ENCODE results near the gene SLC26A1. TPM values are rescaled to one million over a fixed set of nuclear protein-coding genes. Genes with fewer than 3 reads are reported as not detected.

SLC26A1 gene
- total RNA-seq, 1 experiment from 2014 or later = 0.22 TPM

- intact Hi-C loops (cut with micrococcal nuclease) = no loop called here
- RAD21 ChIA-PET (ENCODE audit: low non-redundant PET in 1 of 2, low total read pairs in 2 of 2, uncharacterized antibody in 2 of 2, unreplicated experiment in 2 of 2) = no interaction called here
- CTCF ChIA-PET = no interaction called here
Measured at GRCh38 chr4:967113-968104, 25.8 kb downstream of the SLC26A1 start.

More at GRCh38 chr4:967113-968104, 25.8 kb downstream of the SLC26A1 start:
- Histone ChIP-seq H3K36me3 (ENCODE audit: control insufficient read depth in 1 of 2, insufficient read depth in 2 of 2, low read length in 2 of 2) (no peaks in the 10 kb centered on the region), H4K20me1 (ENCODE audit: insufficient read depth) (no peaks in the 10 kb centered on the region), H3K9ac (ENCODE audit: low read length) (no peak overlapping the region), H3K79me2 (ENCODE audit: insufficient read depth, low read length) (no peaks in the 10 kb centered on the region), H2AFZ (ENCODE audit: low read depth, low read length, poor library complexity, severe bottlenecking) (no peak overlapping the region), H3K9me2 (ENCODE audit: insufficient read depth) (no peaks in the 10 kb centered on the region), H3K27me3 (ENCODE audit: insufficient read depth, low read length) (no peaks in the 10 kb centered on the region), H3K9me3 (ENCODE audit: control insufficient read depth in 1 of 2, insufficient read depth in 1 of 2, low read depth in 1 of 2, low read length in 2 of 2) (no peaks in the 10 kb centered on the region), H3K27ac (ENCODE audit: low read depth, low read length) (no peak overlapping the region), H3K4me2 (ENCODE audit: low read length) (no peak overlapping the region), H3K4me1 (ENCODE audit: control insufficient read depth in 1 of 2, insufficient read depth in 2 of 2, low read length in 2 of 2) (peaks cover 14 to 25% of the 10 kb centered on the region in 2 experiments; a peak in 3 of 4 replicates), H3K4me3 (replicated peaks in 1 of 2; ENCODE audit: low read depth in 1 of 2, low read length in 2 of 2) (no peak overlapping the region)
- no TSS peak for BruUV-seq (replicated peaks)
- DNase-seq (ENCODE audit: low read depth, low spot score) = no peak
- TF ChIP-seq YY1 (IDR thresholded peaks at IDR 0.05; ENCODE audit: extremely low read depth, insufficient replicate concordance, low read depth, low read length) = no peak
- TF ChIP-seq ZFX (IDR thresholded peaks at IDR 0.05) = no peak
- TF ChIP-seq, protein P1, sequence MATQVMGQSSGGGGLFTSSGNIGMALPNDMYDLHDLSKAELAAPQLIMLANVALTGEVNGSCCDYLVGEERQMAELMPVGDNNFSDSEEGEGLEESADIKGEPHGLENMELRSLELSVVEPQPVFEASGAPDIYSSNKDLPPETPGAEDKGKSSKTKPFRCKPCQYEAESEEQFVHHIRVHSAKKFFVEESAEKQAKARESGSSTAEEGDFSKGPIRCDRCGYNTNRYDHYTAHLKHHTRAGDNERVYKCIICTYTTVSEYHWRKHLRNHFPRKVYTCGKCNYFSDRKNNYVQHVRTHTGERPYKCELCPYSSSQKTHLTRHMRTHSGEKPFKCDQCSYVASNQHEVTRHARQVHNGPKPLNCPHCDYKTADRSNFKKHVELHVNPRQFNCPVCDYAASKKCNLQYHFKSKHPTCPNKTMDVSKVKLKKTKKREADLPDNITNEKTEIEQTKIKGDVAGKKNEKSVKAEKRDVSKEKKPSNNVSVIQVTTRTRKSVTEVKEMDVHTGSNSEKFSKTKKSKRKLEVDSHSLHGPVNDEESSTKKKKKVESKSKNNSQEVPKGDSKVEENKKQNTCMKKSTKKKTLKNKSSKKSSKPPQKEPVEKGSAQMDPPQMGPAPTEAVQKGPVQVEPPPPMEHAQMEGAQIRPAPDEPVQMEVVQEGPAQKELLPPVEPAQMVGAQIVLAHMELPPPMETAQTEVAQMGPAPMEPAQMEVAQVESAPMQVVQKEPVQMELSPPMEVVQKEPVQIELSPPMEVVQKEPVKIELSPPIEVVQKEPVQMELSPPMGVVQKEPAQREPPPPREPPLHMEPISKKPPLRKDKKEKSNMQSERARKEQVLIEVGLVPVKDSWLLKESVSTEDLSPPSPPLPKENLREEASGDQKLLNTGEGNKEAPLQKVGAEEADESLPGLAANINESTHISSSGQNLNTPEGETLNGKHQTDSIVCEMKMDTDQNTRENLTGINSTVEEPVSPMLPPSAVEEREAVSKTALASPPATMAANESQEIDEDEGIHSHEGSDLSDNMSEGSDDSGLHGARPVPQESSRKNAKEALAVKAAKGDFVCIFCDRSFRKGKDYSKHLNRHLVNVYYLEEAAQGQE (IDR thresholded peaks at IDR 0.05; ENCODE audit: low read depth) = no peak
- TF ChIP-seq, protein P2, sequence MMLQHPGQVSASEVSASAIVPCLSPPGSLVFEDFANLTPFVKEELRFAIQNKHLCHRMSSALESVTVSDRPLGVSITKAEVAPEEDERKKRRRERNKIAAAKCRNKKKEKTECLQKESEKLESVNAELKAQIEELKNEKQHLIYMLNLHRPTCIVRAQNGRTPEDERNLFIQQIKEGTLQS (IDR thresholded peaks at IDR 0.05) = no peak
- no peak for TF ChIP-seq JUND (IDR thresholded peaks at IDR 0.05)
- no peak for TF ChIP-seq ELF1 (IDR thresholded peaks at IDR 0.05; ENCODE audit: borderline replicate concordance, low read depth)
- no peak for ATAC-seq
- POLR2A ChIA-PET = no interaction called here
